ENCODE results near the gene SUFU. TPM values are rescaled to one million over a fixed set of nuclear protein-coding genes. Genes with fewer than 3 reads are reported as not detected.

Gene SUFU
- polyA plus RNA-seq, 2 donors, result 2.9 to 6.0 TPM

DNA sequence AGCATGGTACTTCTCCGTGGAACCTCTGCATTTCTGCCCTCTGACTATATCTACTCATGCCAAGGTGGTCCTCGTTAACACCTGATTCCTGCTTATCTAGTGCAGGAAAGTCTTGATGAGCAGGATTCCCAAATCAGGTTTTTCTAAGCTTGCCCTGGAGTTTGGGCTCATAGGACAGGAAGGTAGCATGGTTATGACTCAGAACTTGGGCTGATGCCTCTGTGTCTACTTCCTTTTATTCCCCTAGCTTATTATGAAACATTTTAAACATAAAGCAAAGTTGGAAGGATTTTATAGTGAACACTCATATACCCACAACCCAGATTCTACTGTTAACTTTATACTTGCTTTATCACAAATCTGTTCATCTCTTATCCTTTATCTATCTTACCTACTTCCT, 5.6 kb downstream of the SUFU start:
- H3K4me3 ChIP-seq (ENCODE audit: low read depth in 1 of 2, low read length in 2 of 2), result no peak overlapping the region
- no peaks in the 10 kb centered on the region for H3K27me3 ChIP-seq (ENCODE audit: control insufficient read depth in 1 of 2, insufficient read depth in 2 of 2, low read length in 2 of 2)
- no peaks in the 10 kb centered on the region for H3K9me3 ChIP-seq (ENCODE audit: control insufficient read depth in 2 of 2, insufficient read depth in 1 of 2, low read depth in 1 of 2, low read length in 1 of 2)
- peaks cover 2 to 8% of the 10 kb centered on the region in 2 donors for H3K4me1 ChIP-seq (ENCODE audit: control insufficient read depth in 2 of 2, insufficient read depth in 2 of 2, low read length in 1 of 2)
- WGBS, 2 donors, result 45 to 46% methylated on average over 2 of the region's 2 CpGs
- peak overlapping the region; percentile 42 to 54 for H3K27ac ChIP-seq (ENCODE audit: low read depth in 2 of 2, low read length in 1 of 2)
- peaks cover 3 to 5% of the 10 kb centered on the region in 2 donors for H3K36me3 ChIP-seq (ENCODE audit: control insufficient read depth in 2 of 2, insufficient read depth in 2 of 2, low read length in 1 of 2)

DNA sequence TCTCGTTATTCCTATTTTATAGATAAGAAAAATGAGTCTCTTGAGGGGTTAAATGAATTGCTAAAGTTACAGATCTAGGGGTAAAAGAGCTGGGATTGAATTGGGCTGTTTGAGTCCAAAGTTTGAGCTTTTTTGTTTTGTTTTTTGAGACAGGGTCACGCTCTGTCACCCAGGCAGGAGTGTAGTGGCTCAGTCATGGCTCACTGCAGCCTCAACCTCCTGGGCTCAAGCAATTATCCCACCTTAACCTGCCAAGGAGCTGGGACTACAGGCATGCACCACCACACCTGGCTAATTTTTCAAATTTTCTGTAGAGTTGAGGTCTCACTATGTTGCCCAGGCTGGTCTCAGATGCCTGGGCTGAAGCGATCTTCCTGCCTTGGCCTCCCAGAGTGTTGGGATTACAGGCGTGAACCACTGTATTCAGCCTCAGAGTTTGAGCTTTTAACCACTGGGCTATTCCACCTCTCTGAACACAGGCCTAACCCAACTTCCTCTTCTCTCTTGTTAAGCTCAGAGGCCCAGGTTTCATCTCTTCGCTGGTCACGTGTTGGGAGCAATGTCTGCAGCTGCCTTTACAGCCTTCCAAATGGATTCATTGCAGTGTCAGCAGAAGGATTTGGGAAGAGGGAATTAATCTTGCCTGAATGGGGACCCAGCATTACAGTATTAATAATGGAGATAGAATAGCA, 8.0 kb downstream of the SUFU start:
- Histone ChIP-seq H3K4me3 (ENCODE audit: low read depth in 1 of 2, low read length in 2 of 2) (no peak overlapping the region), H3K4me1 (ENCODE audit: control insufficient read depth in 2 of 2, insufficient read depth in 2 of 2, low read length in 1 of 2) (peaks cover 0 to 4% of the 10 kb centered on the region in 2 donors), H3K36me3 (ENCODE audit: control insufficient read depth in 2 of 2, insufficient read depth in 2 of 2, low read length in 1 of 2) (peaks cover 6 to 10% of the 10 kb centered on the region in 2 donors), H3K9me3 (ENCODE audit: control insufficient read depth in 2 of 2, insufficient read depth in 1 of 2, low read depth in 1 of 2, low read length in 1 of 2) (no peaks in the 10 kb centered on the region), H3K27me3 (ENCODE audit: control insufficient read depth in 1 of 2, insufficient read depth in 2 of 2, low read length in 2 of 2) (no peaks in the 10 kb centered on the region), H3K27ac (ENCODE audit: low read depth in 2 of 2, low read length in 1 of 2) (no peak overlapping the region)
- WGBS, 2 donors, result 83 to 87% methylated on average over 6 of the region's 6 CpGs

DNA sequence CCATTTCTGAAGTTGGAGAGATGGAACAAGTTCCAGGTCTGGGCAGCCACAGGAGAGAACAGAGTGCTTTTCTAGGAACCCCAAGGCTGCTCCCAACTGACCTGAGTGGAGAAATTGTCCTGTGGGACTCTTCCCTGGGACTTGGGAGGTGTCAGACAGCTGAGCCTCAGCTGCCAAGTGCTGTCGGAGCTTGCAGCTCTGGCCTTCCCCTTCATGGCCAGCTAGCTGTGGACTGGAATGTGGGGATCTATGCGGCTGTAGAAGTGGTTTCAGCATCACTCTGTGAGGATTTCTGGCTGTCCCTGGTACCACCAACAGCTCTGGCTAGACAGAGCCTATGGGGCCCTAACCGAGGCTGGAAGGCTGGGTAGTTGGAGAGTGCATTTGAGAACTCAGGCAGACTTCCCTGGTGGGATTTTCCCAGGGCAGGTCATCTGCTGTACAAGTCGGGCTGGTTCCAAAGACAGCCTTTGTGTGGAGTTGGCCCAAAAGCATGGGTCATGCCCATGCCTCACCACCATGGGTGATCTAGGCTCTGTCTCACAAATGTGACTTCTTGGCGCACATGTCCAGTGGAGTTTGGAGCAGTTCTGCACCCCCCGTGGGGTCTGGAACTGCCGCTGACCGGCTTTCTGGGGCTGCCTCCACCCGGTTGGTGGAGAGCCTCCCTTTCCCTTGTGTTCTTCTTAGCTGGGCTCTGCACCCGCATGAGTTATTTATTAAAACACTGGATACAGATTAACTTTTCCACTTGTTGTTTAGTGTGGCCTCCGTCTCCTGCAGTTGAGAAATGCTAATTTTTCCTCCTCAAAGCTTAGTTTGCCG, 10.9 kb downstream of the SUFU start:
- WGBS, 2 donors, result 84 to 88% methylated on average over 12 of the region's 12 CpGs
- no peaks in the 10 kb centered on the region for H3K4me1 ChIP-seq (ENCODE audit: control insufficient read depth in 2 of 2, insufficient read depth in 2 of 2, low read length in 1 of 2)
- H3K36me3 ChIP-seq (ENCODE audit: control insufficient read depth in 2 of 2, insufficient read depth in 2 of 2, low read length in 1 of 2), result peaks cover 6 to 10% of the 10 kb centered on the region in 2 donors
- no peaks in the 10 kb centered on the region for H3K9me3 ChIP-seq (ENCODE audit: control insufficient read depth in 2 of 2, insufficient read depth in 1 of 2, low read depth in 1 of 2, low read length in 1 of 2)
- H3K4me3 ChIP-seq (ENCODE audit: low read depth in 1 of 2, low read length in 2 of 2), result no peak overlapping the region
- no peak overlapping the region for H3K27ac ChIP-seq (ENCODE audit: low read depth in 2 of 2, low read length in 1 of 2)
- H3K27me3 ChIP-seq (ENCODE audit: control insufficient read depth in 1 of 2, insufficient read depth in 2 of 2, low read length in 2 of 2), result no peaks in the 10 kb centered on the region

DNA sequence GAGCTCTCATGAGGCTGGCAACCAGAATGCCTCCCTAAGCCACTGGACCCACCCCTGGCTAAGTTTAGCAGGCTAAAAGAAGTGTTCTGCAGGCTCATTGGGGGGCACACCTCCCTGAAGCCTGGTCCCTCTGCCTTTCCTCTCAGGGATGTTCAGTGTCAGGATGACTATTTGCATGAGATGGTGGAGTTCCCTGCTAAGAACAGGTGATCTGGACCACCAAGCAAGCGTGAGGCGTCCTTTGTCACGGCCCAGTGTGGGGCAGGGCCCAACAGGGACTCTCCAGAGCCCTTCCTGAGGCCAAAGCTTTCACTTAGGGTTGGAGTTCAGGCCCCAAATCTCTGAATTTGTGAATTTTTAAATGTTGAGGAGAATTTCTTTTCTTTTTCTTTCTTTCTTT, 12.0 kb downstream of the SUFU start:
- no peak overlapping the region for H3K4me3 ChIP-seq (ENCODE audit: low read depth in 1 of 2, low read length in 2 of 2)
- H3K9me3 ChIP-seq (ENCODE audit: control insufficient read depth in 2 of 2, insufficient read depth in 1 of 2, low read depth in 1 of 2, low read length in 1 of 2), result no peaks in the 10 kb centered on the region
- no peaks in the 10 kb centered on the region for H3K27me3 ChIP-seq (ENCODE audit: control insufficient read depth in 1 of 2, insufficient read depth in 2 of 2, low read length in 2 of 2)
- H3K4me1 ChIP-seq (ENCODE audit: control insufficient read depth in 2 of 2, insufficient read depth in 2 of 2, low read length in 1 of 2), result no peaks in the 10 kb centered on the region
- H3K36me3 ChIP-seq (ENCODE audit: control insufficient read depth in 2 of 2, insufficient read depth in 2 of 2, low read length in 1 of 2), result peaks cover 6 to 10% of the 10 kb centered on the region in 2 donors
- WGBS, 2 donors, result 96 to 97% methylated on average over 3 of the region's 3 CpGs
- H3K27ac ChIP-seq (ENCODE audit: low read depth in 2 of 2, low read length in 1 of 2), result no peak overlapping the region

DNA sequence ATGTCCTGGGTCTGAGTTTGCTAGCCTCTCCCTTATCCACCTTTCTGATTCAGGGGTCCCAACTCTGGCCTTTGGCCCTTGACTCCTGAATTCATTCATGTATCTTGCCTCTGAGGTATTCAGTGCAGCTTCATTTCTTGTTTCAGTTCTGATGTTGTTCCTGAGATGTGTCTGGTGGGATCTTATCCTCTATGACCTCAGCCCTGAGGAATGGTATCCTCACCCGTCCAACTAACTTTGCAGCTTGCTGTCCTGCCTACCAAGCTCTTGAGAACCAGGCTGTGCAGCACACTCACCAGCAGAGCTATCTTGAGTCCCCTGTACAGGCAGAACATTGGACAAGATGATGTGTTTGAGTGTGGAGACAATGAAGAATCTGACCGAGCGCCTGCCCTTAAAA, 13.8 kb downstream of the SUFU start:
- Histone ChIP-seq H3K9me3 (ENCODE audit: control insufficient read depth in 2 of 2, insufficient read depth in 1 of 2, low read depth in 1 of 2, low read length in 1 of 2) (no peaks in the 10 kb centered on the region), H3K4me1 (ENCODE audit: control insufficient read depth in 2 of 2, insufficient read depth in 2 of 2, low read length in 1 of 2) (no peaks in the 10 kb centered on the region), H3K27me3 (ENCODE audit: control insufficient read depth in 1 of 2, insufficient read depth in 2 of 2, low read length in 2 of 2) (no peaks in the 10 kb centered on the region), H3K36me3 (ENCODE audit: control insufficient read depth in 2 of 2, insufficient read depth in 2 of 2, low read length in 1 of 2) (peaks cover 3 to 7% of the 10 kb centered on the region in 2 donors), H3K4me3 (ENCODE audit: low read depth in 1 of 2, low read length in 2 of 2) (no peak overlapping the region), H3K27ac (ENCODE audit: low read depth in 2 of 2, low read length in 1 of 2) (no peak overlapping the region)
- WGBS, 2 donors, result 82 to 87% methylated on average over 3 of the region's 3 CpGs

DNA sequence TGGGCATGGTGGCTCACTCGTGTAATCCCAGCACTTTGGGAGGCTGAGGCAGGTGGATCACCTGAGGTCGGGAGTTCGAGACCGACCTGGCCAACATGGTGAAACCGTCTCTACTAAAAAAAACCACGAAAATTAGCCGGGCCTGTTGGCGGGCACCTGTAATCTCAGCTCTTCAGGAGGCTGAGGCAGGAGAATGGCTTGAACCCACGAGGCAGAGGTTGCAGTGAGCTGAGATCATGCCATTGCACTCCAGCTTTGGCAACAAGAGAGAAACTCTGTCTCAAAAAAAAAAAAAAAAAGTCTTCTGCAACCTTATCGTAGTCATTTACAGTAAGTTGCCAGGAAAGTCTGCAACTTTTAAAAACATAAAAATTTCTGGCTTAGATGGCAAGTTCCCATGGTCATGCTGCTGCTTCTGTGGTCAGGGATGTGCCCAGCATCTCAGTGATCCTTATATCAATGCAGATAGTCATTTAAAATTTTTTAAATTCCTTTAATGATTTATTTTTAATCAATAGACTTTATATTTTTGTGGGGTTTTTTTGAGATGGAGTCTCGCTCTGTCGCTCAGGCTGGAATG, 15.6 kb downstream of the SUFU start:
- no peaks in the 10 kb centered on the region for H3K4me1 ChIP-seq (ENCODE audit: control insufficient read depth in 2 of 2, insufficient read depth in 2 of 2, low read length in 1 of 2)
- peaks cover 3 to 9% of the 10 kb centered on the region in 2 donors for H3K36me3 ChIP-seq (ENCODE audit: control insufficient read depth in 2 of 2, insufficient read depth in 2 of 2, low read length in 1 of 2)
- no peaks in the 10 kb centered on the region for H3K27me3 ChIP-seq (ENCODE audit: control insufficient read depth in 1 of 2, insufficient read depth in 2 of 2, low read length in 2 of 2)
- no peak overlapping the region for H3K4me3 ChIP-seq (ENCODE audit: low read depth in 1 of 2, low read length in 2 of 2)
- 92 to 95% methylated on average over 12 of the region's 12 CpGs for WGBS, 2 donors
- no peak overlapping the region for H3K27ac ChIP-seq (ENCODE audit: low read depth in 2 of 2, low read length in 1 of 2)
- no peaks in the 10 kb centered on the region for H3K9me3 ChIP-seq (ENCODE audit: control insufficient read depth in 2 of 2, insufficient read depth in 1 of 2, low read depth in 1 of 2, low read length in 1 of 2)

DNA sequence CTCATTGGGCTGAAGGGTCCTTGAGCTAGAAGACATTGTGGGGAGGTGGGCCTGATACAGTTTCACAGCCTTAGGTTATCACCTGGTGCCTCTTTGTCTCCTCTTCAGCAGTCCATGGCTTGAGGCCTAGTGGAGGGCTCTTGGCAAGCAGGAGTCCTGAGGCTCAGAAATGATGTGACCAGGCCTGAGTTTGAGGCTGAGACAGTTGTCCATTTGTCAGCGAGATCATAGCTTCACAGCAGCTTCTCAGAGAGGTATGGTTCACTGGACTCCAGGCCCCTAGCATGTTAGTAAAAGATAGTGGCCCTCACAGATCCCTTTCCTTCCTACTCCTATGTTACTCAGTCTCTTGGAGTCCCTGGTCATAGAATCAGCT, 19.1 kb downstream of the SUFU start:
- H3K36me3 ChIP-seq (ENCODE audit: control insufficient read depth in 2 of 2, insufficient read depth in 2 of 2, low read length in 1 of 2), result peaks cover 0 to 4% of the 10 kb centered on the region in 2 donors
- H3K27ac ChIP-seq (ENCODE audit: low read depth in 2 of 2, low read length in 1 of 2), result no peak overlapping the region
- H3K4me1 ChIP-seq (ENCODE audit: control insufficient read depth in 2 of 2, insufficient read depth in 2 of 2, low read length in 1 of 2), result no peaks in the 10 kb centered on the region
- H3K4me3 ChIP-seq (ENCODE audit: low read depth in 1 of 2, low read length in 2 of 2), result no peak overlapping the region
- 96 to 100% methylated on average over 1 of the region's 1 CpG for WGBS, 2 donors
- H3K27me3 ChIP-seq (ENCODE audit: control insufficient read depth in 1 of 2, insufficient read depth in 2 of 2, low read length in 2 of 2), result no peaks in the 10 kb centered on the region
- H3K9me3 ChIP-seq (ENCODE audit: control insufficient read depth in 2 of 2, insufficient read depth in 1 of 2, low read depth in 1 of 2, low read length in 1 of 2), result no peaks in the 10 kb centered on the region

DNA sequence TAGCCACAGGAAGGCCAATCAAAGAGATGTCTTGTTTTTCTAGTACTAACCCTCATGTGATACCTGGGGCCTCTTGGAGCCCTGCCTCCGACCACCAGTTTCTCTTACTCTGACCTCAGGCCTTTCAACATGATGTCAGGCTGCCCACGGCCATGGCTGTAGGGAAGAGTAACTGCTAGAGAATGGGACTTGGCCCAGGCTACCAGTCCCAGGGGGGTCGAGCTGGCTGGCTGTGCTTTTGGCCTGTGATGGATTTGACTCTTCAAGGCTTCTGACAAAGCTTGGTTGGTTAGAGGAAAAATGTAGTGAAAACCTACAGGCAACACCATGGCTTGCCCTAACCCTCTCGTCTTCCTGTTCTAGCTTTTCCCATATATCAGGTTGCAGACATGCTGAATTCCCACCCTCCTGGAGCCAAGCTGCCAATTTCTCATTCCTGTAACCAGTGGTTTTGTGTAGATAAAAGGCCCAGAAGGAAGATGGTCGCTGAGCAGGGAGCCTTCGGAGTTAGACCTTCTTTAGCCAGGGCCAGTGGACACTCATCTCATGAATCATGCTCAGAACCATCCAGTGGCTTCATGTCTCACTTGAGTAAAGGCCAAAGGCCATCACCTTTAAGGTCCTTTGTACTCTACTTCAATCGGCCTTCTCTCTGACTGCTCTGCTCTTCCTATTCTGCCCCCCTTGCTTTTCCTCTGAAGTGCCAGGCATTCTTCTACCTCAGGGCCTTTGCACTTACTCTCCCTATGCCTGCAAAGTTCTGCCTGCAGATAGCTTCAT, 19.7 kb downstream of the SUFU start:
- Histone ChIP-seq H3K36me3 (ENCODE audit: control insufficient read depth in 2 of 2, insufficient read depth in 2 of 2, low read length in 1 of 2) (peaks cover 0 to 4% of the 10 kb centered on the region in 2 donors), H3K27me3 (ENCODE audit: control insufficient read depth in 1 of 2, insufficient read depth in 2 of 2, low read length in 2 of 2) (no peaks in the 10 kb centered on the region), H3K4me1 (ENCODE audit: control insufficient read depth in 2 of 2, insufficient read depth in 2 of 2, low read length in 1 of 2) (no peaks in the 10 kb centered on the region), H3K4me3 (ENCODE audit: low read depth in 1 of 2, low read length in 2 of 2) (no peak overlapping the region), H3K9me3 (ENCODE audit: control insufficient read depth in 2 of 2, insufficient read depth in 1 of 2, low read depth in 1 of 2, low read length in 1 of 2) (no peaks in the 10 kb centered on the region), H3K27ac (ENCODE audit: low read depth in 2 of 2, low read length in 1 of 2) (no peak overlapping the region)
- 76% methylated on average over 7 of the region's 7 CpGs for WGBS, 2 donors

DNA sequence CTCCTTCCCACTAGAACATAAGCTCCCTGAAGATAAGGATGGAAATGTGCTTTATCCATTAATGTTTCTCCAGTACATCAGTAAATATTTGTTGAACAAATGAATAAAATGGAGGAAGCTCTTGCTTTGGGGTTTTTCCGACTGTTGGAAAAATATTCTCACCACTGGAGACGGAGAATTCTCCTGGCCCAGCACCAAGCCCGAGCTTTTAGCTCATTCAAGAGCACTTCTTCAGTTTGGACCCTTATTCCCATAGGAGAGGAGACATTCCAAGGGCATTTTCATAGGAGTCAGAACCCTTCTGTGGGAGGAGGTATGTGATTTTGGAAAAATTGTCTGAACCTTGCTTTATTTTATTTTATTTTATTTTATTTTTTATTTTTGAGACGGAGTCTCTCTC, 21.0 kb downstream of the SUFU start:
- H3K9me3 ChIP-seq (ENCODE audit: control insufficient read depth in 2 of 2, insufficient read depth in 1 of 2, low read depth in 1 of 2, low read length in 1 of 2), result no peaks in the 10 kb centered on the region
- H3K27me3 ChIP-seq (ENCODE audit: control insufficient read depth in 1 of 2, insufficient read depth in 2 of 2, low read length in 2 of 2), result no peaks in the 10 kb centered on the region
- 78 to 89% methylated on average over 4 of the region's 4 CpGs for WGBS, 2 donors
- no peak overlapping the region for H3K4me3 ChIP-seq (ENCODE audit: low read depth in 1 of 2, low read length in 2 of 2)
- no peaks in the 10 kb centered on the region for H3K4me1 ChIP-seq (ENCODE audit: control insufficient read depth in 2 of 2, insufficient read depth in 2 of 2, low read length in 1 of 2)
- H3K27ac ChIP-seq (ENCODE audit: low read depth in 2 of 2, low read length in 1 of 2), result no peak overlapping the region
- peaks cover 0 to 4% of the 10 kb centered on the region in 2 donors for H3K36me3 ChIP-seq (ENCODE audit: control insufficient read depth in 2 of 2, insufficient read depth in 2 of 2, low read length in 1 of 2)

All from esophagus (tissue), 2 donors.